NCI-H446 (cell line): ENCODE measurements around the gene CCR5.
"Not testable (repeated sequence)": the region's sequence is repeated elsewhere in the genome, so short reads cannot be mapped to it uniquely, and the experiment has no call there.

Source experiments
- DNase-seq, 2 experiments: peaks; one replicate each; lab custom pipeline; 2025; lab: John Stamatoyannopoulos, UW

CCR5 gene

GRCh38 chr3:46370839-46371518 lies at the start of gene CCR5:
TSS of gene CCR5 (plus strand) at chr3:46370946. CDS start at chr3:46372903, 1,957 bp downstream.
- DNase-seq, result no peak

DNA sequence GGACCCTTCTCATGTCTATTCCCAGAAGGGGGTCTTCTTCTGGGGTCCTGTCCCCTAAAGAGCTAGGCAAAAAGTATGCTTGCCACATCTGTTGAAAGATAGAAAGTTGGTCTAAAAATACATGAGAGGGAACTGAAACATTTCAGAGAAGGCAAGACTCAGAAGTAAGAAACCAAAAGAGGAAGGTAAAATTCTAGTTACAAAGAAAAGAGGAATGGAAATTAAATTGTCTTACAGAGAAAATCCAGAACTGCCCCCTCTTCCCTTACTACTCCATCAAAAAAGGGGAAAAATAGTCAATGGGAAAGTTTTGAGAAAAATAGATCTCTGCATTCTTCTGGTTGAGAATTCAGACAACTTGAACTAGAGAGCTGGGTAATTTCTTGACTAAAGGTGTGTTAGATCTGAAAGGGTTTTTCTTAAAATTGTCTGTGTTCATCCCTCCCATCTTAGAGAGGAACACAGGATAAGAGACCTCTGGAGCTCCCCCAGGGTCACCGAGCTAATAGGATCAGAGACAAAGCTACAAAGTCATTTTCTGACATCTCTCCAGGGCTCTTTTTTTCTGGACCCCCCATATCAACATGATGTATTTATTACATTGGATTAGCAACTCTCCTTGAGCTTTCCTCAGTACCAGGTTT lies 49.2 kb upstream of the CCR5 start:
- no peak for DNase-seq

- no peak for DNase-seq
Observed at GRCh38 chr3:46324036-46324435, 46.7 kb upstream of the CCR5 start.

- no peak for DNase-seq
Observed at GRCh38 chr3:46325645-46326300, 45.0 kb upstream of the CCR5 start.

DNA sequence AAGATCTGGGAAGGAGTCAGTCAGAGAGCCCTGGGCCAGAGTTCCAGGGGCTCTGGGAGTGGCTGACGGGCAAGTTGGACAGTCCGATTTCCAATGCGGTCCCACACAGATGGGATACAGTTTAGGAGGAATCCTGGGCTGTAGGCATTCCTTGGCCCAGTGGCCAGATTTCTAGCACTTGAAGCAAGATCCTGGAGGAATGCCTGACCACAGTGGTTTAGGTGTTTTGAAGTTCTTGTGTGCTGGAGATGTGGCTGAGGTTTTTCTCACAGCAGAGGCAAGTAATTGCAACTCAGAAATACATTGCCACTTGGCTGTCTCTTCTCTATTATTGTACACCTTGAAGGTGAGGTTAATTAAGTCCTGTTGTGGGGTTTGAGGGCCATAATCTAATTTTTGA lies 40.1 kb upstream of the CCR5 start:
- DNase-seq, result not testable (repeated sequence)

DNA sequence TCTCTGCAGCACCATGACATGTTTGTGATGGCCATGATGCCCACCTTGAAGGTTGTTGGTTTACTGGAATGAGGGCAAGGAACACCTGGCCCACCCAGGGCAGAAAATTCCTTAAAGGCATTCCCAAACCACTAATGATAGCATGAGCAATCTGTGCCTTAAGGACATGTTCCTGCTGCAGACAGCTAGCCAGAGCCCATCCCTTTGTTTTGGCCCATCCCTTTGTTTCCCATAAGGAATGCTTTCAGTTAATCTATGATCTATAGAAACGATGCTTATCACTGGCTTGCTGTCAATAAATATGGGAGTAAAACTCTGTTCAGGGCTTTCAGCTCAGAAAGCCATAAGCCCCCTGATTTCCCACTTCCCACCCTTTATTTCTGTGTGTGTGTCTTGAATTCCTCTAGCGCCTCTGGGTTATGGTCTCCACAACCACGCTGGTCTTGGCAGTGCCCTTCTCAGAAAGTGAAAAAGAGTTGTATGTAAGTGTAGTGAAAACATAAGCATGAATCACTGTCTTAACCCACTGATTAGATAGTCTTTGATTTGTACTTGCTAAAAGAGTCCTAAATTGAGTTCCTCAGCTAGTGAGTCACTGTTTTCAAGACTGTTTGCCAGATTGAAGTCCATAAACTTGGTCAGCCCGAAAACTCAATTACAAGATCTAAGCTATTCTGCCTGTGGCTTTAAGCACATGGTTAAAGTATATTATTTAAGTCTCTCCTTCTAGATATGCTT lies 35.8 kb upstream of the CCR5 start:
- DNase-seq, result no peak

- no peak for DNase-seq
Observed at GRCh38 chr3:46335541-46335940, 35.2 kb upstream of the CCR5 start.

DNA sequence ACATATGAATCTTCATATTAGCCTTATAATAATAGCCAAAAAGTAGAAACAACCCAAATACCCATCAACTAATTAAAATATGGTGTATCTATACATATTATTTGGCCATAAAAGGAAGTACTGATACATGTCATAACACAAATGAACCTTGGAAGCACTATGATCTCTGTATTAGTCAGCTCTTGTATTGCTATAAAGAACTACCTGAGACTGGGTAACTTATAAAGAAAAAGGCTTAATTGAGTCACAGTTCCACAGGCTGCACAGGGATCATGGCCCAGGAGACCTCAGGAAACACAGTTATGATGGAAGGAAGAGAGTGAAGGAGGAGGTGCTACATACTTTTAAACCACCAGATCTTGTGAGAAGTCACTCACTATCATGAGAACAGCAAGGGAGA lies 32.8 kb upstream of the CCR5 start:
- DNase-seq, result no peak

GRCh38 chr3:46338840-46339239 lies 31.9 kb upstream of the CCR5 start:
- DNase-seq, result no peak

DNA sequence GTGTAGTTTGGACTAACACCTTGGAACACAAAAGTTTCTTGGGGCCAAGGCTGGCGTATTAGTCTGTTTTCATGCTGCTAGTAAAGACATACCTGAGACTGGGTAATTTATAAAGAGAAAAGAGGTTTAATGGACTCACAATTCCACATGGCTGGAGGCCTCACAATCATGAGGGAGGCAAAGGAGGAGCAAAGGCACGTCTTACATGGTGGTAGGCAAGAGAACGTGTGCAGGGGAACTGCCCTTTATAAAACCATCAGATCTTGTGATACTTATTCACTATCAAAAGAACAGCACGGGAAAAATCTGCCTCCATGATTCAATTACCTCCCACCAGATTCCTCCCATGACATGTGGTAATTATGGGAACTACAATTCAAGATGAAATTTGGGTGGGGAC lies 26.3 kb upstream of the CCR5 start:
- no peak for DNase-seq

GRCh38 chr3:46348823-46349482 lies 21.8 kb upstream of the CCR5 start:
- no peak for DNase-seq

- no peak for DNase-seq
Observed at GRCh38 chr3:46349484-46350261, 21.1 kb upstream of the CCR5 start.

GRCh38 chr3:46350262-46350565 lies 20.5 kb upstream of the CCR5 start:
- DNase-seq, result no peak

DNA sequence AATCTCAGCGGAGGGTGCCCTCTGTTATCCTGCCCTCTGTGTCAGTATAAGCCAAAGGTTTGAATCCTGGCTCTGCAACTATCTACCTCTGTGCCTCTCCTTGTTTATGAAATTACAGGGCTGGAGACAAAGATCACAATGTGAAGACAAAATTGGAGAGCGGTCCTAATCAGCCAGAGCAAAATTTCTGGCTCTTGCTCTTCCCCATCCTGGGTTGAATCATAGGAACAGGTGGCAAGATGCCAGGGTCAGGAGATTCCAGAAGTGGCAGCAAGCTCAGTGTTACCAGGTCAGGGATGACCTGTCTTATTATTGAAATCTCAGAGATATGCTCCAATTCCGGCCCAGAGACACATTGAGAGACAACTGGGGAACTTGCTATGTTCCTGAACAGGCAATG lies 19.1 kb upstream of the CCR5 start:
- DNase-seq, result no peak

- DNase-seq, result no peak
Observed at GRCh38 chr3:46353090-46353489, 17.7 kb upstream of the CCR5 start.

GRCh38 chr3:46353647-46354410 lies 16.9 kb upstream of the CCR5 start, which contains the start of gene CCR2:
TSS of gene CCR2 (plus strand) at chr3:46354111. CDS start at chr3:46357528, 3,417 bp downstream.
- DNase-seq, result no peak

DNA sequence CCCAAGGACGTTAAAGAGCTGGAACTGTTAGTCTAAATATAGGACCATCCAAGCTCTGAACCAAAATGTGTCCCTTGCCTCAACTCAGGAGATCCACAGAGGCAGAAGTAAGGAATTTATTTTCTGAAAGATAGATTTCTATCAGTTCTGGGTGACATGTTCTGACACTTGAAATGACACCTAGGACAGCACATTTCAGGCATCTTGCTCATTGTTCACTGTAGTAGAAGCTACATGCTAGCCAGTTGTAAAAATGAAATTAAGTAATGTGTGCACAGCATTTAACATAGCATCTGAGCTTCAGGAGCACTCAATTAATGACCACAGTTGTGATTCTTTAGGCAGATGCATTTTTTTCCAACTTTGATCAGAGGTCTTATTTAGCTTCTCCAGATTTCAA lies 16.3 kb upstream of the CCR5 start:
- no peak for DNase-seq

DNA sequence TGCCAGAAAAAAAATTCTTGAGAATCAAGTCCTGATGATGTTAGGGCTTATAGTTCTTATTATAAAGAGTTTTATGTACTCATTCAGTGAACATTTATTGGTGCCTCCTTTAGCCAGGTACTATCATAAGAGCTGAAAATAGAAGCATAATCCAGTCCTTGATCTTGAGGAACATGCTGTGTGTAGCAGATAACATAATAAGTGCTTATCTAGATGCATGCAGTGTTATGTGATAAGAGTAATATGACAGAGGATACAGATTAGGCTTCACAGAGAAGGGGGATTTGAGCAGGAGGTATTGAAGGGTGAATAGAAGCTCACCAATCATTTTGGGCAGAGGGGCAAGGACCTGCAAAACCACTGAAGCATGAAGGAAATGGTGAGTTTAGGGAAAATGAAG lies 15.8 kb upstream of the CCR5 start:
- DNase-seq, result no peak

- DNase-seq, result no peak
Observed at GRCh38 chr3:46356276-46356675, 14.5 kb upstream of the CCR5 start.

- no peak for DNase-seq
Observed at GRCh38 chr3:46356909-46357308, 13.8 kb upstream of the CCR5 start.

DNA sequence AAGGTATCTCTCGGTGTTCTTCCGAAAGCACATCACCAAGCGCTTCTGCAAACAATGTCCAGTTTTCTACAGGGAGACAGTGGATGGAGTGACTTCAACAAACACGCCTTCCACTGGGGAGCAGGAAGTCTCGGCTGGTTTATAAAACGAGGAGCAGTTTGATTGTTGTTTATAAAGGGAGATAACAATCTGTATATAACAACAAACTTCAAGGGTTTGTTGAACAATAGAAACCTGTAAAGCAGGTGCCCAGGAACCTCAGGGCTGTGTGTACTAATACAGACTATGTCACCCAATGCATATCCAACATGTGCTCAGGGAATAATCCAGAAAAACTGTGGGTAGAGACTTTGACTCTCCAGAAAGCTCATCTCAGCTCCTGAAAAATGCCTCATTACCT lies 12.3 kb upstream of the CCR5 start:
- DNase-seq, result no peak
